ENCODE results near the gene SLC6A4.
"Not testable (repeated sequence)": the region's sequence is repeated elsewhere in the genome, so short reads cannot be mapped to it uniquely, and the experiment has no call there.

The SLC6A4 gene

GRCh38 chr17:30170415-30170987 is 65.0 kb downstream of the SLC6A4 start:
- no peak for DNase-seq

GRCh38 chr17:30165960-30166359 is 69.5 kb downstream of the SLC6A4 start:
- DNase-seq = no peak

GRCh38 chr17:30165147-30165546 is 70.3 kb downstream of the SLC6A4 start:
- DNase-seq = no peak

- no peak for DNase-seq
Observed at GRCh38 chr17:30164531-30164930, 71.0 kb downstream of the SLC6A4 start.

GRCh38 chr17:30161601-30162000 is 73.9 kb downstream of the SLC6A4 start:
- DNase-seq = no peak

GRCh38 chr17:30160419-30161172 is 74.9 kb downstream of the SLC6A4 start:
- no peak for DNase-seq

GRCh38 chr17:30158896-30159625 is 76.4 kb downstream of the SLC6A4 start:
- no peak for DNase-seq

GRCh38 chr17:30155389-30155788 is 80.1 kb downstream of the SLC6A4 start:
- no peak for DNase-seq

- DNase-seq = no peak
Observed at GRCh38 chr17:30153463-30153862, 82.0 kb downstream of the SLC6A4 start.

GRCh38 chr17:30151471-30151870 is 84.0 kb downstream of the SLC6A4 start:
- no peak for DNase-seq

GRCh38 chr17:30148376-30148775 is 87.1 kb downstream of the SLC6A4 start:
- no peak for DNase-seq

- DNase-seq = not testable (repeated sequence)
Observed at GRCh38 chr17:30147860-30148259, 87.6 kb downstream of the SLC6A4 start.
